ENCODE results near the gene MTHFD1L.
"Not testable (repeated sequence)": the region's sequence is repeated elsewhere in the genome, so short reads cannot be mapped to it uniquely, and the experiment has no call there.

The MTHFD1L gene

GRCh38 chr6:151063842-151064647, 198.5 kb downstream of the MTHFD1L start:
- no peak for DNase-seq (ENCODE audit: low read depth in 2 of 3, low spot score in 1 of 3)

GRCh38 chr6:151065027-151065815, 199.7 kb downstream of the MTHFD1L start:
- no peak for DNase-seq (ENCODE audit: low read depth in 2 of 3, low spot score in 1 of 3)

GRCh38 chr6:151067684-151068596, 202.4 kb downstream of the MTHFD1L start:
- no peak for DNase-seq (ENCODE audit: low read depth in 2 of 3, low spot score in 1 of 3)

GRCh38 chr6:151068761-151069312, 203.3 kb downstream of the MTHFD1L start:
- no peak for DNase-seq (ENCODE audit: low read depth in 2 of 3, low spot score in 1 of 3)

- no peak for DNase-seq (ENCODE audit: low read depth in 2 of 3, low spot score in 1 of 3)
These were observed 204.1 kb downstream of the MTHFD1L start for GRCh38 chr6:151069641-151070040.

GRCh38 chr6:151070631-151071051, 205.1 kb downstream of the MTHFD1L start:
- no peak for DNase-seq (ENCODE audit: low read depth in 2 of 3, low spot score in 1 of 3)

GRCh38 chr6:151071295-151071694, 205.8 kb downstream of the MTHFD1L start:
- no peak for DNase-seq (ENCODE audit: low read depth in 2 of 3, low spot score in 1 of 3)

- DNase-seq (ENCODE audit: low read depth in 2 of 3, low spot score in 1 of 3), result no peak
These were observed 207.6 kb downstream of the MTHFD1L start for GRCh38 chr6:151073146-151073545.

- DNase-seq (ENCODE audit: low read depth in 2 of 3, low spot score in 1 of 3), result no peak
These were observed 208.2 kb downstream of the MTHFD1L start for GRCh38 chr6:151073701-151074100.

- DNase-seq (ENCODE audit: low read depth in 2 of 3, low spot score in 1 of 3), result no peak
These were observed 209.5 kb downstream of the MTHFD1L start for GRCh38 chr6:151075005-151075404.

GRCh38 chr6:151075527-151075926, 210.0 kb downstream of the MTHFD1L start:
- DNase-seq (ENCODE audit: low read depth in 2 of 3, low spot score in 1 of 3), result no peak

GRCh38 chr6:151075930-151076555, 210.5 kb downstream of the MTHFD1L start:
- no peak for DNase-seq (ENCODE audit: low read depth in 2 of 3, low spot score in 1 of 3)

GRCh38 chr6:151078655-151079054, 213.2 kb downstream of the MTHFD1L start:
- DNase-seq (ENCODE audit: low read depth in 2 of 3, low spot score in 1 of 3), result no peak

GRCh38 chr6:151081656-151082055, 216.2 kb downstream of the MTHFD1L start:
- DNase-seq (ENCODE audit: low read depth in 2 of 3, low spot score in 1 of 3), result no peak

- no peak for DNase-seq (ENCODE audit: low read depth in 2 of 3, low spot score in 1 of 3)
These were observed 216.6 kb downstream of the MTHFD1L start for GRCh38 chr6:151082079-151082478.

GRCh38 chr6:151084275-151084674, 218.8 kb downstream of the MTHFD1L start:
- no peak for DNase-seq (ENCODE audit: low read depth in 2 of 3, low spot score in 1 of 3)

GRCh38 chr6:151087055-151087454, 221.6 kb downstream of the MTHFD1L start:
- not testable (repeated sequence) for DNase-seq (ENCODE audit: low read depth in 2 of 3, low spot score in 1 of 3)

- no peak for DNase-seq (ENCODE audit: low read depth in 2 of 3, low spot score in 1 of 3)
These were observed 222.5 kb downstream of the MTHFD1L start for GRCh38 chr6:151087861-151088598.

GRCh38 chr6:151088599-151088935, 223.1 kb downstream of the MTHFD1L start:
- no peak for DNase-seq (ENCODE audit: low read depth in 2 of 3, low spot score in 1 of 3)

- DNase-seq (ENCODE audit: low read depth in 2 of 3, low spot score in 1 of 3), result no peak
These were observed 223.5 kb downstream of the MTHFD1L start for GRCh38 chr6:151088963-151089362.
